ENCODE measurements around the gene IL25. TPM values are rescaled to one million over a fixed set of nuclear protein-coding genes. Genes with fewer than 3 reads are reported as not detected.
"Not testable (repeated sequence)": the region's sequence is repeated elsewhere in the genome, so short reads cannot be mapped to it uniquely, and the experiment has no call there.

Gene IL25
- polyA plus RNA-seq, 4 donors = not detected

DNA sequence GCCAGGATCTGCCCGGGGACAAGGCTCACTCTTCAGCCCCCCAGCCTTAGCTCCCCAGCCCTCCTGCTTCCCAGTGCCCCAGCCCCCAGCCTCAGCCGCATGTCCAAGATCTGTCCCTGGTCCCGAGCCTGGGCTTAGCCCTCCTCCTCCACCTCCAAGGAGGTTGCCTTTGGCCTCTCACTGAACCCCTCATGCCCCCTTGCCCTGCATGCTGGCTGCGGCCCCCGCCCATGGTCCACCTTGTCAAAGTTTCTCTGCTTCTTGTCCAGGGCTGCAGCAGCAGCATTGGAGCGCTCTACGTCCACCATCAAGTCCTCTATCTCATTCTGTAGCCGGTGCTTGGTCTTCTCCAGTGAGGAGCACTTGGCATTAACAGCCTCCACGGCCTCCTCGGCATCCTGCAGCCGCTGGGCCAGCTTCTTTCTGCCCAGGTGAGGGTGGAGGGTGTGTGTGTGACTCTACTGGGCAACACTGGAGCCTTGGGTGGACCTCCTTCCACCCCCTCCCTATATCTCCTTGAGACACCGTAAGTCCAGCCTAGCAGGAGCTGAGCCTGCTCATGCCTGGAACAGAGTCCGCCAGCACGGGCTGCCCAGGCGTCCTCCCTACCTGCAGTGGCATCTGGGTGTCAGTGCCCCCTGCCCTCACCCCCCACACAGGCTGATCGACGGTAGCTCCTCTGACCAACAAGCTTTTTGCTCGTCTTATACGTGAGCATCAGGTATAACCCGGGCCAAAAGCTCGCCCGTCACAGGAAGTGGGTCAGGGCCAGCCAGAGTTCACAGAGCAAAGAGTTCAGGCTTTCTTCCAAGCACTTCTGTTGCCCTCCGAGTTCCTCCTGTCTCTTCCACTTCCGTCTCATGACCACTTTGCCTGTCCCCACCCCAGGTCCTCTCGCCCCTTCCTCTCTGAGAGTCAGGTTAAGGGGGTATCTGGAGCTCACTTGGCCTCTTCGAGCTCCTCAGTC is 15.6 kb downstream of the IL25 start:
- no peak for DNase-seq (ENCODE audit: low read depth in 4 of 4, low spot score in 3 of 4)

DNA sequence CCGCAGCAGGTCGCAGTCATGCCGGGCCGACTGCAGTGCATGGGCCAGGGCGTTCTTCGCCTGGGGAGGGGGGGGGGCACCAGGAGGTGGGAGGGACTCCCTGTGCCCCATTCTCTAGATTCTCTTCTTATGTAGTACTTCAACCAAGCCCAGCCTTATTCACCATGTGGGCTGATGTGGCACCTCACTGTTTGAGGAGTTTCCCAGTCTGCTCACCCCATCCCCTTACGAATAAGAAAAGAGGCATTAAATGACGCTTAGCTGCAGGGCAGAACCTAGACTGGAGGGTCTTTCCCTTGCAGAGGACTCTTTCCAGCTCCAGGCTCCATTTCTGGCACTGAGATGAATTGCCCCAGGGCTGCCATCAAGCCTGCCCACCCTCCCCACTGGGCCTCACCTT is 16.4 kb downstream of the IL25 start:
- no peak for DNase-seq (ENCODE audit: low read depth in 4 of 4, low spot score in 3 of 4)

DNA sequence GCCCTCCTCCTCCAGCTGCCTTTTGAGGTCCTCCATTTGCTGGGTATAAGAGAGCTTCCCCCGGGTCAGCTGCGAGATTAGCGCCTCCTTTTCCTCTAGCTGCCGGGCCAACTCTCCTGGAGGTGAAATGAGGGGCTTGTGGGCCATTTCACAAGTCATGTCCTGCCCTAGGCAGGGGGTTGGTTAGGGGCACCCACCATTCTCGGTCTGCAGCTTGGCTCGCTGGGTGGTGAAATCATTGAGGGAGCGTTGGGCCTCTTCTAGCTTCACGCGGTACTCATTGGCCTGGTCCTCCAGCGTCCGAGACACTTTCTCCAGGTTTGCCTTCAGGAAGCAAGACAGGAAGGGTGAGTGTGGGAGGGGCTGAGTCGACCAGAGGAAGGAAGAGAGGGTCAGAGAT is 16.8 kb downstream of the IL25 start:
- no peak for DNase-seq (ENCODE audit: low read depth in 4 of 4, low spot score in 3 of 4)

DNA sequence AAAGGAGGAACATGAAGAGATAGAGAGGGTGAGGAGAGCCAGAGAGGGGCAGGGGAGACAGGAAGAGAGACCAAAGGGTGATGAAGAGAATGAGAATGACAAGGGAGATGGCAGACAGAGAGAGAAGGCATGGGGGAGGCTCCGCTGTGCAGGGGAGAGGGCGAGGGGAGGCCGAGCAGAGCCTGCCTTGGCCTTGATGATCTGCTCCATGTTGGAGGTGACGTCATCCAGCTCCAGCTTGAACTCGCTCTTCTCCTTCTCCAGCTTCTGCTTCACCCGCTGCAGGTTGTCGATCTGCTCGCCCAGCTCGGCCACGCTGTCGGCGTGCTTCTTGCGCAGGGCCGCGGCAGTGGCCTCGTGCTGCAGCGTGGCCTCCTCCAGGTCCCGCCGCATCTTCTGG is 17.3 kb downstream of the IL25 start:
- DNase-seq (ENCODE audit: low read depth in 4 of 4, low spot score in 3 of 4) = not testable (repeated sequence)

DNA sequence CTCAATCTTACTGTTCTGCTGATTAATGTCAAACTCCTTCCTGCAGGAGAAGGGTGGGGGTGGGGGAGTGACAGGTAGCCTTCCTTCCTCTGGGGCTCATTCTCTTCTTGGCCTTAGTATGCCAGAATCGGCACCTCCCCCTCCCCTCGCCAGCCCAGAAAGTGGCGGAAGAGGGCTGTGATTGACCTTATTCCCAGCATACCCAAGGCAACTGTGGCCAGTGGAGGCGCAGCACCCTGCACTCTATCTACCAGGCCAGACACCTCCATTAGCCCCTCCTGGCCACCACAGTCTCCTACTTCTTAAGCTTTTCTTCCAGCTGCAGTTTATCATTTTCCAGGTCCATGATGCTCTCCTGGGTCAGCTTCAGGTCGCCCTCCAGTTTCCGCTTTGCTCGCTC is 20.0 kb downstream of the IL25 start:
- no peak for DNase-seq (ENCODE audit: low read depth in 4 of 4, low spot score in 3 of 4)

DNA sequence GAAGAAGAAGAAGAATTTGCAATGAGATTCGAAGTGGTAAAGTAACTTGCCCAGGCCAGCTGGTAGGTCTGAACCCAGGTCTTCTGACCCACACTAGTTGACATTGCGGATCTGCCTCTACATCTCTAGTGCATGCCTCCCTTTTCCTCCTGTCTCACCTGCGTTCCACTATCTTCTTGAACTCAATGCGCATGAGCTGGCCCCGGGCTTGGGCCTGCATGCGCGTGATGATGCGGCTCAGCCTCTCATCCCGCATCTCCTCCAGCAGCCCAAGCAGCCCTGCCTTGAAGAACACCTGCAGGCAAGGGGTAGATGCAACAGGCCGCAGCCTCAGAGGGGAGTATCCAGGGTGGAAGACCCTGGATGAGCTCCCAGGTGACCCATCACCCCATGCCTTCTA is 23.5 kb downstream of the IL25 start:
- no peak for DNase-seq (ENCODE audit: low read depth in 4 of 4, low spot score in 3 of 4)

DNA sequence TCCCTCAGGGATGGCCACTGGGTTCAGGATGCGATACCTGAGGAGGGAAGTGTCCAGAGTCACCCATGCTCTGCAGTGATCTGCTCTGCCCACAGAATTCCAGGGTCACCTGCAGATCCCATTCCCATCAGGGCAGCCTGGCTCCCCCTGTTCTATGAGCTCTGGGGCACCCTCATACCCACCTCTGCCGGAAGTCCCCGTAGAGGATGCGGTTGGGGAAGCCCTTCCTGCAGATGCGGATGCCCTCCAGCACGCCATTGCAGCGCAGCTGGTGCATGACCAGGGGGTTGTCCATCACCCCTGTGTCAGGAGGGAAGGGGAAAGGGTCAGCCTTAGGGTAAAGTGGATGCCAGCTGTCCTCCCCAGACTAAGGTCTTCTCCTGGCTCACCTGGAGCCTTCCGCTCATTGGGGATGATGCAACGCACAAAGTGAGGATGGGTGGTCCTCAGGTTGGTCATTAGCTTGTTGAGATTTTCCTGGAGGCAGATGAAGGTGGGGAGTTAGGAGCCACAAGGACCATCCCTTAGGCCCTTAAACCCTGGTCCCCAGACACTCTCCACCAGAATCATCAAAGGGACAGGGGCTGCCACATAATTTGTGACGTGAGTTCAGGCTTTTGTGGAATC is 24.3 kb downstream of the IL25 start:
- DNase-seq (ENCODE audit: low read depth in 4 of 4, low spot score in 3 of 4) = no peak

DNA sequence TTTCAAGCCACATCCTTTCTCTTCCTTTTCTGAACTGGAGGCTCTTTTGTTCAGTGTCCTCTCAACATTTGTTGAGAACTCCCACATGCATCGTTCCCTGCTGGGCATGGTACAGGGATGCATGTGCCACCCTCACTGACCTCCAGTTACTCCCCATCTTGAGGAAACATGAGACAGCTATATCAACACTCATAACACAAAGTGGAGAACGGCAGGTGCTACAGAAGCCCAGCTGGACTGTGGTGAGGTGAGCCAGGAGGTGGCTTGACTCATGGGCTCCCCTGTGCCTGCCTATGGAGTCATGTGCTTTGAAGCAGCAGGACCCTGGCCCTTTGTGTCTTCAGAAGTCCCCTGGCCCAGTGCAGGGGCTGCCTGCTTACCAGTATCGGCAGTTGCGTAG is 25.7 kb downstream of the IL25 start:
- no peak for DNase-seq (ENCODE audit: low read depth in 4 of 4, low spot score in 3 of 4)

DNA sequence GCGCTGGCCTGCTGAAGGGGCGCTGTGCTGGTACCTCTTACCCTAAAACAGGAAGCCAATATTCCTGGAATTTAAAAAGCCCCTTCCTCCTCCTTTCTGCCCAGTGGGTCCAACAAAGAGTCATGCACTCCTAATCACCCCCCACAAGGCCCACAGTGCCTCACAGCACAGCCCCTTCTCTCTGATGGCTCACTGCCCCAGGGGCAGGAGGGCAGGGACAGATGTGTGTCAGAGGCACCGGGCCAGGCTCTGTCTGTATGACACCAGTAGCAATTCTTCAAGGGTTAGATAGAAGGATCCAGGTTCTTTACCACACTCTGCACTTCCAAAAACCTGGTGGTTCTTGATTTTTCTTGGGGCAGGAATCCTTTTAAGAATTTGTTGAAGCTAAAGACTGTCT is 26.5 kb downstream of the IL25 start:
- DNase-seq (ENCODE audit: low read depth in 4 of 4, low spot score in 3 of 4) = no peak

DNA sequence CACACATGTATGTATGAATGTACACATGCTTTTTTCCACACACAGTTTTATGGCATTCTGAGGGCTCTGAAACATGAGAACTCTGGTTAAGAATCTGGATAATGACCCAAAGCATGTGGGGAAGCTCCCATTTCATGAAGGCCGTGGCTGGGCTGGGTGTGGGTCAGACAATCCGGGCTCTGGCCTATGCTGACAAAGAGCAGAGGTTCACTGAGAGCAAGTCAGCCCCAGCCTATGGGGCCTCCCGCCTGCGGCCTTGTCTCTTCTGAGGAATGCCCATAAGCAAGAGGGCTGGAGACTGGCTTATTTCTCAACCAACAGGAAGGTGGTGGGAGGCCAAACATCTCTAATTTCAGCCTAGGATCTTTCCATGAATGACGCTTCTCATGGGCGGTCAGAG is 27.0 kb downstream of the IL25 start:
- DNase-seq (ENCODE audit: low read depth in 4 of 4, low spot score in 3 of 4) = peak in 1 of 4 donors; percentile 11

DNA sequence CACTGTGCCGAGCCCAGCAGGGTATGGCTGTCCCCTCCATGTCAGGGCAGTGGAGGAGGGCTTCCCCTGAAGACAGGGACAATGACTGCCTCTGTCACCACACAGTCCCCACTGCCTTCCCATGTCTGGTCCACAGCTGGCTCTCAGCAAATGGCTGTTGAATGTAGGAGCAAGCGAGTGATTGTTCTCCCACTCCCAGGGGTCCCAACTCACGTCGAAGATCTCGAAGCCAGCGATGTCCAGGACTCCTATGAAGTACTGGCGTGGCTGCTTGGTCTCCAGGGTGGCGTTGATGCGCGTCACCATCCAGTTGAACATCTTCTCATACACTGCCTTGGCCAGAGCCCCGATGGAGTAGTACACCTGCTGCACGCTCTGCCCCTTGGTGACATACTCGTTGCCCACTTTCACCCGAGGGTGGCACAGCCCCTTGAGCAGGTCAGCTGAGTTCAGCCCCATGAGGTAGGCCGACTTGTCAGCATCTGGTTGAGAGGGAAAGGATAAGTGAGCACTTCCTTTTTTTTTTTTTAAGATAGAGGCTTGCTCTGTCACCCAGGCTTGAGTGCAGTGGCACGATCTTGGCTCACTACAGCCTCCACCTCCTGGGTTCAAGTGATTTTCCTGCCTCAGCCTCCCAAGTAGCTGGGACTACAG is 28.0 kb downstream of the IL25 start:
- DNase-seq (ENCODE audit: low read depth in 4 of 4, low spot score in 3 of 4) = not testable (repeated sequence)

DNA sequence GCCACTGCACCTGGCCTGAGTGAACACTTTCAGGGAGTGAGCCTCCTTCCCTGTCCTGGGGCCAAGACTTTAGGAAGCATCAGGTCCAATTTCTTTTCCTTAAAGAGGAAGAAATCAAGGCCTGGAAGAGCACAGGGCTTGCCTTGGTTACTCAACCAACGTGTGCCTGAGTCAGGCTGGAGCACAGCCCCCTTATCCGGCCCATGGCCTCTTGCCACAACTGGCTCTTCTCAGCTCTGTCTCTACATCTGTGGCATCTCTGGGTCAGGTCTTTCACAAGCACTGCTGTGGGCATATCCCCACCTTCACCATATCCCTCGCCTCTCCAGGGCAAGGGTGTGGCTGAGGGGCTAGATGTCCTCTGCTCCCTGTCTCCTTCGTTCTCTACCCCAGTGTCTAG is 28.7 kb downstream of the IL25 start:
- no peak for DNase-seq (ENCODE audit: low read depth in 4 of 4, low spot score in 3 of 4)

DNA sequence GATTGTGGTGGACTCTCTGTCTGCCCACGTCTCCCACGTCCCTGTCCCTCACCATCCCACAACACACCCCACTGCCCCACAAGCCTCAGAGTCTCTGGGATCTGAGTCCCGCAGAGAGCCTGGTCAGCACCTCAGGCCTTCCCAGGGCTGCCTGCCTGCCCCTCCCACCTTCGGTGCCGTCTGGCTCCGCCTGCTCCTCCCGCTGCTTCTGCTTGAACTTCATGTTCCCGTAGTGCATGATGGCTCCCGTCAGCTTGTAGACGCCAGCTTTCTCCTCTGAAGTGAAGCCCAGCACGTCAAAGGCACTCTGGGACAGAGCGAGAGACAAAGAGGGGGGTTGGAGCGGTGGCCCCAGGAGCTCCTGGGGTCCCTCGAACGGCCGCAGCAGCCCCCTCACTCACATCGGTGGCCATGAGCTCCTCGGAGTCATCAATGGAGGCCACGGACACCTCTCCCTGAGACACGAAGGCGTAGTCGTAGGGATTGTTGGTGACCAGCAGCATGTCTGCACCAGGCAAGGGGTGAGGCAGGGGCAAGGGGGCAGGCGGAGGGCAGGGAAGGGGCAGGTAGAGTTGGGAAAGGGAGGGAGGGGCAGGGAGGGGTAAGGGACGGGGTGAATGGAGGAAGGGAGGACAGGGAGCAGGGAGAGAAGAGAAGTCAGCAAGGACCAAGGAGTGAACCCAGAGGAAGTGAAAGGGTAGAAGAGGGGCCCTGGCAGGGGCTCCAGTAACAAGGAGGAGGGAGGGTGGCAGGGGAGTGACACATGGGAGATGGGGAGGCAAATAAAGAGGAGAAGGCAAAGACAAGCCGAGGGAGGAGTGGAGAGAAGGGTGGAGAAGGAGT is 29.9 kb downstream of the IL25 start:
- no peak for DNase-seq (ENCODE audit: low read depth in 4 of 4, low spot score in 3 of 4)

DNA sequence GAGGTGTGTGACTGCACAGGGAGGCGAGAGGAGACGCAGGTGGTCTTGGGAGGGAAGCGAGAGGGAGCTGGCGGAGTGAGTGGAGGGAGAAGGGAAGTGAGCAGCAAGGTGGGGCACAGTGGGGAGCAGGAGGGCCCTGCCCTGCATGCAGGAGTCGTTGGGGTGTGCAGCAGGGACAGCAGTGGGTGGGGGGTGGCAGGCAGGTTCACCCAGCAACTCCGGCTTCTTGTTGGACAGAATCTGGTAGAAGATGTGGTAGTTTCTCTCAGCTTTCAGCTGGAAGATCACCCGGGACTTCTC is 30.5 kb downstream of the IL25 start:
- DNase-seq (ENCODE audit: low read depth in 4 of 4, low spot score in 3 of 4) = no peak

DNA sequence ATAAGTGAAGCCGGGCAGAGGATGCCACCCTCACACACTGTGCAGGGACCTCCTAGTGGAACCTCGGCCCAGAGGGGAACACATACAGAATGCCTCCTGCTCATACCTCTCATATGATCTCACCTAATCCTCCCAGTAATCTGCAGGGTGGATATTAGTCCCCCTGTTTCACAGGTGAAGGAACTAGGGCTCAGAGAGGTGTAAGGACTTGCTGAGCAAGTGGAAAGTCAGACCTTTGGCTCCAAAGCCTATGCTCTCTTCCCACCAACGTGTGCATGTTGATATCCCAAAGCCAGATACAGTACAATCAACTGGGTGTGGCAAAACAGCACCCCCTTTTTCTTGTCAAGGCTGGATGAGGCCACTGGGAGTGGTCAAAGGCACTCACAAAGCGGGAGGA is 31.3 kb downstream of the IL25 start:
- no peak for DNase-seq (ENCODE audit: low read depth in 4 of 4, low spot score in 3 of 4)

DNA sequence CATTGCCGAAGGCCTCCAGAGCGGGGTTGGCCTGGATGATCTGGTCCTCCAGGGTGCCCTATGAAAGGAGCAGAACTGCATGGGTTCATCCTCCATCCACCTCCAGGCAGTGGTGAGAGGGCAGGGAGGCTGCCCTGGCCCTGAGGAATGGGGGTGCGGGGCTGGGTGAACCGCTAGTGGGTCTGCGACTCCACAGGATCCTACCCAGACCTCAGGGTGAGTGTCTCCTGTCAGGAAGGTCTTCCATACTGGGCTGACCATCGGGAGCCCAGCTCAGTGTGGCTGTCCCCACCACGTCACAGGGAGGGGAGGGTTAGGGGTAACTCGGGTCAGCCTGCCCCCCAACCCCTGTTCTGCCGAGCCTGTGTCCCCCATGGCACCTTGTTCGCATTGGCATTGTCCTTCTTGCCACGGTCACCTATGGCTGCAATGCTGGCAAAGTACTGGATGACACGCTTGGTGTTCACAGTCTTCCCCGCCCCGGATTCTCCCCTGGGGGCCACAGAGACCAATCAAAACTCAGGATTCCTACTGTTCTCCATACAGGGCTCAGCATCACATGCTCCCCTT is 31.8 kb downstream of the IL25 start:
- DNase-seq (ENCODE audit: low read depth in 4 of 4, low spot score in 3 of 4) = no peak

DNA sequence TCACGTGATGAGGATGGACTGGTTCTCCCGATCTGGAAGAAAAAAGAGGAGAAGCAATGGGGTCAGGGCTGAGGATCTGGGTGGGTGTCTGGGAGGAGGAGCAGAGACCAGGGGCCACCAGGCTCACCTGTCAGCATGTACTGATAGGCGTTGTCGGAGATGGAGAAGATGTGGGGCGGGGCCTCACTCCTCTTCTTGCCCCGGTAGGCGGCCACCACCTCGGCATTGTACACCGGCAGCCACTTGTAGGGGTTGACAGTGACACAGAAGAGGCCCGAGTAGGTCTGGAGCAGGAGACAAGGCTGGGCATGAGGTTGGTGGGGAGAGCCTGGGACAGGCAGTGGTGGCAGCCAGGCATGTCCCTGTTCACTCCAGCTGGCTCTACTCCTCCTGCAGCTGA is 32.5 kb downstream of the IL25 start:
- no peak for DNase-seq (ENCODE audit: low read depth in 4 of 4, low spot score in 3 of 4)

DNA sequence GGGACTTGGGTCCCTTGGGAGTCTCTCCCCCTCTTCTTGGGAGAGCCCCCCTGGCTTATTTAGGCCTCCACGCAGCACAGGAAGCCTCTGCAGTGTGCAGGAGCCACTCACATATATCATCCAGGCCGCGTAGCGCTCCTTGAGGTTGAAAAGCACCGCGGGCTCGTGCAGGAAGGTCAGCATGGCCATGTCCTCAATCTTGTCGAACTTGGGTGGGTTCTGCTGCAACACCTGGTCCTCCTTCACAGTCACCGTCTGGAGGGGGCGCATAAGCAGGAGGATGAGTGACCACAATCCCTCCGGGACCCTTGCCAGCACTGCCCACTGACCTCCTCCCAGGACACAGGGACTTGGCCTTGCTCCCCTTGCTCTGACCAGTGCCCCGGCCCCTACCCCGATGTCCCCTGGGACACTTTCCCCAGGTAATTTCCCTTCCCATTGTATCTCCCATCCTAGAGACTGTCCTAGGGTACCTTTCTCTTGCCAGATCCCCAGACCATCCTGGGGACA is 33.0 kb downstream of the IL25 start:
- no peak for DNase-seq (ENCODE audit: low read depth in 4 of 4, low spot score in 3 of 4)

DNA sequence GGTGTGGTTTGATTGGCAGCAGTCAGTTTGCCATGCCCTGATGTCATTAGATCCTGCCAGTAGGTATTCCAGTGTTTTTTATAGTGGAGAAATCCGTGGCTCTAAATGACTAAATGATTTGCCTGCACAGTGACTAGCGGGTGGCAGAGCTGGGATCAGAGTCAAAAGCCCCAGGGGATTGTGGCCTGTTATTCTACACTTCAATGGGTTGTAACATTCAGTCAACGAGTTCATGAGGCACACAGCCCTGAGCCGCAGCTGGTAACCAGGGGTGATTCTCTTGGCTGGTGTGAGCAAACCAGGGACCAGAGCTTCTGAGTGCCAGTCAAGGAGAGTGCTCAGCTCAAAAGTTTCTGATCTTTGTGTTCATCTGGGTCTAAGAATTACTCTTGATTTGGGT is 33.6 kb downstream of the IL25 start:
- no peak for DNase-seq (ENCODE audit: low read depth in 4 of 4, low spot score in 3 of 4)

DNA sequence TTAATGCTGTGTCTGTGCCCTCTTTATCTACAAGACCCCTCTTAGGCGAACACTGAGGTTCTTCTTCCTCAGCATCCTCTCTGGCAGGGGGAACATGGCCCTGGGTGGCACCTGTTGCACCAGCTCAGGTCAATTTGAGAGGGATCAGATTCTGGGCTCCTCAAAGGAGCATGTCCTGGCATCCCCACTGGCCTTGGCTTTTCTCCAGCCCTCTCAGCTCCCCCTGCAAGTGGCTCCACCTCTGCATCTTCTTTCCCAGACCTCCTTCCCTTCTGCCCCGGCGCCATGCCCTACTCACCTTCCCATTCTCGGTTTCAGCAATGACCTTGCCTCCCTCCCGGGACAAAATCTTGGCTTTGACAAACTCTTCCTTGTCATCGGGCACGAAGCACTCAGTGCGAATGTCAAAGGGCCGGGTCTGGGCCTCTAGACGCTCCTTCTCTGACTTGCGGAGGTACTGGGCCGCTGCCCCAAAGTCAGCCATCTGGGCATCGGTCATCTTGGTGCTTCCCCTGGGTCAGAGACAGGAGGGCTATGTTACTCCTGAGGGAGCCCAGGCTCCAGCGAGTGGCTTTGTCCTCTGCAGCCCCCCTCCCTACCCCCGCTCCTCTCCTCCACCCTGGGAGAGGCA is 34.2 kb downstream of the IL25 start:
- DNase-seq (ENCODE audit: low read depth in 4 of 4, low spot score in 3 of 4) = no peak
